ENCODE measurements around the gene ABL2.

DNA sequence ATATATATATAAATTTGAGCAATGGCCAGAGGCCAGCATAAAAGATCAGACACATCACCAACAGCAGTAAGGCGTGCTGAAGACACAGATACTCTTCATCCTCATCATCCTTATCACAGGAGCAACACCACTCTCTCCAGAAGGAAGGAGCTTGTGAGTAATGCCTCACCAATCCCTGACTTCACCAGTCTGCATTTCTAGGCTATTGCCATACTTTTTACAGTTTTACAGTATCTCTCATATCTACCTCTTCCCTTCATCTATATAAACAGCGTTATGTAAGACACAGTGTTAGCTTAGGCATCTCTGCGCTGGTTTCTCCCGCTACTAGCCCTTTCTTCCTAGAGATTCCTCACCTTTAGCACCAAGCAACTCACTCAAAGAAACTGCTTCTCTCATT, 2.4 kb upstream of the ABL2 start:
- TF ChIP-seq POLR2A (IDR thresholded peaks at IDR 0.05; ENCODE audit: low read length) (no peak), GATA1 (IDR thresholded peaks at IDR 0.05; ENCODE audit: low read depth, low read length) (no peak)

Measured in erythroblast (primary cell).